Nephron progenitor cell (in vitro differentiated cells): ENCODE measurements around the gene ULK2.
A peak's percentile ranks its signal among the peaks of the same experiment; 100 is the strongest.

Experiments used
- DNase-seq: peaks from one replicate; pipeline ENCODE4 v3.0.0; 2021
- H3K27ac Mint-ChIP-seq: 2 replicates; pipeline ENCODE4 v1.8.0; 2021; ENCODE audit warnings: mild to moderate bottlenecking, moderate library complexity, mixed read lengths
- H3K27me3 Mint-ChIP-seq: 2 replicates; pipeline ENCODE4 v1.8.0; 2021; ENCODE audit warnings: mild to moderate bottlenecking, low read depth, mixed read lengths; ENCODE audit not compliant: poor library complexity
- H3K36me3 Mint-ChIP-seq: 2 replicates; pipeline ENCODE4 v1.8.0; 2021; ENCODE audit warnings: low read depth, mixed read lengths
- H3K4me1 Mint-ChIP-seq: 2 replicates; pipeline ENCODE4 v1.8.0; 2021; ENCODE audit warnings: mixed read lengths
- H3K4me3 Mint-ChIP-seq: 2 replicates; pipeline ENCODE4 v1.8.0; 2021; ENCODE audit warnings: mild to moderate bottlenecking, moderate library complexity, mixed read lengths
- H3K9me3 Mint-ChIP-seq: 2 replicates; pipeline ENCODE4 v1.8.0; 2021; ENCODE audit warnings: mild to moderate bottlenecking, moderate library complexity, mixed read lengths
- CTCF ChIP-seq: fragments of 200-600 bp; sonication (generic); IDR thresholded peaks from 2 replicates; pipeline ENCODE4 v1.5.0; 2021; ENCODE audit warnings: antibody characterized with exemption

The ULK2 gene

GRCh38 chr17:19867329-19868078 is at the start of gene ULK2:
TSS of gene ULK2 (minus strand) at chr17:19867936. CDS start at chr17:19867417, 519 bp downstream.
- Mint-ChIP-seq H3K27ac (no peak within 1 kb of the TSS), H3K9me3 (no peaks in the 10 kb centered on the region), H3K27me3 (peaks cover 11% of the 10 kb centered on the region), H3K4me3 (peak within 1 kb of the TSS; percentile 88), H3K36me3 (peaks cover 11% of the 10 kb centered on the region), H3K4me1 (peaks cover 27% of the 10 kb centered on the region)
- no peak for TF ChIP-seq CTCF
- peak; percentile 79 for DNase-seq

GRCh38 chr17:19915245-19915978 is 47.7 kb upstream of the ULK2 start:
- Mint-ChIP-seq H3K27ac (peak overlapping the region; percentile 70), H3K4me1 (no peaks in the 10 kb centered on the region), H3K4me3 (no peak overlapping the region), H3K9me3 (no peaks in the 10 kb centered on the region), H3K36me3 (peaks cover 74% of the 10 kb centered on the region), H3K27me3 (no peaks in the 10 kb centered on the region)
- TF ChIP-seq CTCF = no peak
- no peak for DNase-seq

- Mint-ChIP-seq H3K4me3 (no peak overlapping the region), H3K27me3 (no peaks in the 10 kb centered on the region), H3K9me3 (no peaks in the 10 kb centered on the region), H3K4me1 (no peaks in the 10 kb centered on the region), H3K27ac (no peak overlapping the region), H3K36me3 (peaks cover 72% of the 10 kb centered on the region)
- no peak for TF ChIP-seq CTCF
- DNase-seq = no peak
Measured at GRCh38 chr17:19911033-19911432, 43.3 kb upstream of the ULK2 start.

- Mint-ChIP-seq H3K27ac (no peak overlapping the region), H3K27me3 (no peaks in the 10 kb centered on the region), H3K4me1 (no peaks in the 10 kb centered on the region), H3K9me3 (no peaks in the 10 kb centered on the region), H3K36me3 (peaks cover 65% of the 10 kb centered on the region), H3K4me3 (no peak overlapping the region)
- no peak for TF ChIP-seq CTCF
- DNase-seq = no peak
Measured at GRCh38 chr17:19909139-19909538, 41.4 kb upstream of the ULK2 start.

GRCh38 chr17:19905502-19905901 is 37.8 kb upstream of the ULK2 start:
- H3K9me3 Mint-ChIP-seq = no peaks in the 10 kb centered on the region

More at GRCh38 chr17:19905502-19905901, 37.8 kb upstream of the ULK2 start:
- DNase-seq = no peak
- Mint-ChIP-seq H3K36me3 (peaks cover 77% of the 10 kb centered on the region), H3K27ac (no peak overlapping the region), H3K27me3 (no peaks in the 10 kb centered on the region), H3K4me3 (no peak overlapping the region), H3K4me1 (no peaks in the 10 kb centered on the region)
- no peak for TF ChIP-seq CTCF
